ENCODE results near the gene CFAP107. TPM values are rescaled to one million over a fixed set of nuclear protein-coding genes. Genes with fewer than 3 reads are reported as not detected.

CFAP107 gene, protein sequence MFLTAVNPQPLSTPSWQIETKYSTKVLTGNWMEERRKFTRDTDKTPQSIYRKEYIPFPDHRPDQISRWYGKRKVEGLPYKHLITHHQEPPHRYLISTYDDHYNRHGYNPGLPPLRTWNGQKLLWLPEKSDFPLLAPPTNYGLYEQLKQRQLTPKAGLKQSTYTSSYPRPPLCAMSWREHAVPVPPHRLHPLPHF
- 2.9 TPM for total RNA-seq
- long read RNA-seq, partial matches to known transcripts: 0 of 1 reads
- long read RNA-seq, other reads (novel, unspliced or antisense): 1 of 1 reads

DNA sequence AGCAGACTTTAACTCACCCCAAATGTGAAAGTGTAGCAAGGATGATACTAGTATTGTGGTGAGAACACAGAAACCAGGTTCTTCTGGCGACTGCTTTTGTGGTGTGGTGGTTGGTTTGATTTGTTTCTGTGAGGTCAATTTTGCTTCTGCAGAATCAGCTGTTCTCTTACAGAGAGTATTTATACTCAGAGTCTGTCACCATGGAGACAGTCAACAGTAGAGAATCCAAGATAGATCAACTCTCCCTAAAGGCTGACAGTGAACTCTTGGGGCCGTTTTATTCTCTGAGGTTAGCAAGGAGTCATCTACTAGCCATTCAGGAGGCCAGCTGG, at the start of gene CFAP107:
Gene CFAP107 (plus strand): TSS at position 209 of the 332 bp plus-strand sequence. CDS start 231 bp downstream, outside the sequence.
- Histone ChIP-seq H3K27me3 (ENCODE audit: low read depth) (no peaks in the 10 kb centered on the region), H3K27ac (no peak within 1 kb of the TSS)
- intact Hi-C loops (cut with DNase I): no loop called here

DNA sequence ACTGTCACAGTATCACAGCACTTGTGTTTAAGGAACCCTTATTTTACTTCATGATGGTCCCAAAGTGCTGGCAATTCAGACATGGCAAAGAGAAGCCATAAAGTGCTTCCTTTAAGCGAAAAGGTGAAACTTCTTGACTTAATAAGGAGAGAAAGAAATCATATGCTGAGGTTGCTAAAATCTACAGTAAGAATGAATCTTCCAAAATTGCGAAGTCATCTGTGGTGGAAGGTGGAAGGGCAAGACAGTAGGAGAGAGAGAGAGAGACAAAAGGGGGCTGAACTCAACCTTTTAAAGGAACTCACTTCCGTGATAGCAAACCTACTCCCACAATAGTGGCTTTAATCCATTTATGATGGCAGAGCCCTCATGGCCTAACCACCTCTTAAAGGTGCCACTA, 49.3 kb upstream of the CFAP107 start:
- Histone ChIP-seq H3K4me3 (no peak overlapping the region), H3K27ac (no peak overlapping the region), H3K9me3 (no peaks in the 10 kb centered on the region), H3K36me3 (no peaks in the 10 kb centered on the region), H3K27me3 (ENCODE audit: low read depth) (no peaks in the 10 kb centered on the region), H3K4me1 (no peaks in the 10 kb centered on the region)
- ATAC-seq (no peak), DNase-seq (no peak)
- TF ChIP-seq, protein P1, sequence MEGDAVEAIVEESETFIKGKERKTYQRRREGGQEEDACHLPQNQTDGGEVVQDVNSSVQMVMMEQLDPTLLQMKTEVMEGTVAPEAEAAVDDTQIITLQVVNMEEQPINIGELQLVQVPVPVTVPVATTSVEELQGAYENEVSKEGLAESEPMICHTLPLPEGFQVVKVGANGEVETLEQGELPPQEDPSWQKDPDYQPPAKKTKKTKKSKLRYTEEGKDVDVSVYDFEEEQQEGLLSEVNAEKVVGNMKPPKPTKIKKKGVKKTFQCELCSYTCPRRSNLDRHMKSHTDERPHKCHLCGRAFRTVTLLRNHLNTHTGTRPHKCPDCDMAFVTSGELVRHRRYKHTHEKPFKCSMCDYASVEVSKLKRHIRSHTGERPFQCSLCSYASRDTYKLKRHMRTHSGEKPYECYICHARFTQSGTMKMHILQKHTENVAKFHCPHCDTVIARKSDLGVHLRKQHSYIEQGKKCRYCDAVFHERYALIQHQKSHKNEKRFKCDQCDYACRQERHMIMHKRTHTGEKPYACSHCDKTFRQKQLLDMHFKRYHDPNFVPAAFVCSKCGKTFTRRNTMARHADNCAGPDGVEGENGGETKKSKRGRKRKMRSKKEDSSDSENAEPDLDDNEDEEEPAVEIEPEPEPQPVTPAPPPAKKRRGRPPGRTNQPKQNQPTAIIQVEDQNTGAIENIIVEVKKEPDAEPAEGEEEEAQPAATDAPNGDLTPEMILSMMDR (IDR thresholded peaks at IDR 0.05): no peak
- intact Hi-C loops (cut with DNase I): no loop called here

More for the DNA sequence above, at the start of gene CFAP107:
- no peak for DNase-seq
- H3K4me3 ChIP-seq: no peak within 1 kb of the TSS
- H3K9me3 ChIP-seq: peaks cover 14% of the 10 kb centered on the region
- H3K36me3 ChIP-seq: no peaks in the 10 kb centered on the region
- ATAC-seq: no peak
- no peaks in the 10 kb centered on the region for H3K4me1 ChIP-seq
- TF ChIP-seq, protein P1 (IDR thresholded peaks at IDR 0.05): no peak

DNA sequence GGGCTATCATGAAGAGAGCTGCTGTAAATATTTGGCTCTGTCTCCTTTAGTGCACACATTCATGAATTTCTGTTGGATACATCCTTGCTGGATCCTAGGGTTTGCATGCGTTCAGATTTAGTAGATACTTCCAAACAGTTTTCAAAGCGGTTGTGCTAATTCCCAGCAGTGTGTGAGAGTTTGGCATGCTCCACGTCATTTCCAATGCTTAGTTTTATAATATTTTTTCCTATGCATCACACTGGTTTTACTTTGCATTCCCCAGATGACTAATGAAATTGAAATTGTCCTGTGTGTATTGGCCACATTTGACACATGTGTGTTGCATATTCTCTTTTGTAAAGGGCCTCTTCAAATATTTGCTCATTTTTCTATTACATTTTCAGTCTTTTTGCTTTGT, 48.6 kb upstream of the CFAP107 start:
- Histone ChIP-seq H3K27ac (no peak overlapping the region), H3K4me1 (no peaks in the 10 kb centered on the region), H3K27me3 (ENCODE audit: low read depth) (no peaks in the 10 kb centered on the region), H3K9me3 (no peaks in the 10 kb centered on the region), H3K36me3 (no peaks in the 10 kb centered on the region), H3K4me3 (no peak overlapping the region)
- intact Hi-C loops (cut with DNase I): no loop called here
- DNase-seq (no peak), ATAC-seq (no peak)
- TF ChIP-seq, protein P1 (IDR thresholded peaks at IDR 0.05): no peak

DNA sequence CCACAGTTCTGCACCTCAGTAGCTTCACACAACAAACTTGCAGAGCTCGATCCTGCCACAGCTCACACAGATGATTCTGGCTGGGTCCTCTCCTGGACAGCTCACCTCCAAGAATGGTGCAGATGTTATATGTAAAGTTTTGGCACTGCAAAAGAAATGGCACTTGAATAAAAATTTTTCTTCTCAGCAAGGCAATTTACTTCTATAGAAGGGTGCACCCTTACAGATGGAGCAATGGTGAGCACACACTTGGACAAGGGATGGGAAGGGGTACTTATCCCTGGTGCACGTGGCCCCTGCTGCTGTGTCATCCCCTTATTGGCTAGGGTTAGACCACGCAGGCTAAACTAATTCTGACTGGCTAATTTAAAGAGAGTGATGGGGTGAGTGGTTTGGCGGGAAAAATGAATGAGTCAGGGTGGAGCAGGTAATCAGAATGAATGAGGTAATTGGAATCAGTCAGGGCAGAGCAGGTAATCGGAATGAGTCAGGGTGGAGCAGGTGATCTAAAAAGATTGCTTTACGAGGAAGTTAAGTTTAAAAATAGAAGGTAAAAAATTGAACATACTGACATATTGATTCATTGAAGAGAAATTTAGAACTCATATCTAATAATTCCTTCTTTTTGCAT, 42.1 kb upstream of the CFAP107 start:
- Histone ChIP-seq H3K27ac (no peak overlapping the region), H3K4me1 (no peaks in the 10 kb centered on the region), H3K27me3 (ENCODE audit: low read depth) (no peaks in the 10 kb centered on the region), H3K4me3 (no peak overlapping the region), H3K36me3 (no peaks in the 10 kb centered on the region), H3K9me3 (no peaks in the 10 kb centered on the region)
- TF ChIP-seq, protein P1 (IDR thresholded peaks at IDR 0.05): no peak
- no peak for DNase-seq
- ATAC-seq: no peak
- intact Hi-C loops (cut with DNase I): no loop called here

DNA sequence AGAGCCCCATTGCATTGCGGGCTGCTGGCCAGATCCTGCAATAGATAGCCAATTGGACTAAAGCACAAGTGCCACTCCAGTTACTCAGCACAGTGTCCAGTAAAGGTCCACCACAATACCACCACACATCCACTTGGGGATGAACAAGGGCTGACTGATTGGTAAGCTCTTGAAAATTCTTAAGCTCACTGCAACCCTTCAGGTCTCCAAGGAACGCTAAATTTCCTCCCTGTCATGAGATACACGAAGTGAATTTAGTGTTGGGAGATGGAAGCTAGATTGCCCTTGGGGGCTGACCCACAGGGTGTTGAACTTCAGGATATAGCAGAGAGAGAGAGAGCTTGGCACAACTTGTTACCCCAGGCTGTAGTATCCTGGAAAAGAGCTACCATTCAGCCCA, 39.9 kb upstream of the CFAP107 start:
- ATAC-seq: no peak
- Histone ChIP-seq H3K4me3 (no peak overlapping the region), H3K27me3 (ENCODE audit: low read depth) (no peaks in the 10 kb centered on the region), H3K4me1 (no peaks in the 10 kb centered on the region), H3K36me3 (no peaks in the 10 kb centered on the region), H3K9me3 (no peaks in the 10 kb centered on the region), H3K27ac (no peak overlapping the region)
- TF ChIP-seq, protein P1 (IDR thresholded peaks at IDR 0.05): no peak
- intact Hi-C loops (cut with DNase I): no loop called here
- no peak for DNase-seq
